HEK293T (cell line): ENCODE data around the gene PEX6.

ENCODE experiments used
- ARNT ChIP-seq: fragments of 450-650 bp; IDR thresholded peaks from 2 replicates; pipeline ENCODE4 v1.6.1; 2017; ENCODE audit warnings: mild to moderate bottlenecking
- BHLHE40 ChIP-seq: fragments of 450-650 bp; IDR thresholded peaks from 2 replicates; pipeline ENCODE4 v1.6.1; 2016; ENCODE audit warnings: mild to moderate bottlenecking, moderate library complexity, borderline replicate concordance
- CTBP1 ChIP-seq: fragments of 450-650 bp; IDR thresholded peaks from 2 replicates; pipeline ENCODE4 v1.6.1; 2016; ENCODE audit warnings: borderline replicate concordance
- ELF4 ChIP-seq: fragments of 450-650 bp; IDR thresholded peaks from 2 replicates; pipeline ENCODE4 v1.6.1; 2017; ENCODE audit warnings: antibody characterized with exemption
- FOXA1 ChIP-seq: fragments of 450-650 bp; IDR thresholded peaks from 2 replicates; pipeline ENCODE4 v1.6.1; 2016; ENCODE audit warnings: mild to moderate bottlenecking
- FOXK2 ChIP-seq: fragments of 450-650 bp; IDR thresholded peaks from 2 replicates; pipeline ENCODE4 v1.6.1; 2016; ENCODE audit warnings: mild to moderate bottlenecking
- FOXM1 ChIP-seq: fragments of 450-650 bp; IDR thresholded peaks from 2 replicates; pipeline ENCODE4 v1.6.1; 2017; ENCODE audit warnings: mild to moderate bottlenecking, borderline replicate concordance
- HDGF ChIP-seq: fragments of 450-650 bp; IDR thresholded peaks from 2 replicates; pipeline ENCODE4 v1.6.1; 2017; ENCODE audit warnings: antibody characterized with exemption, borderline replicate concordance
- LEF1 ChIP-seq: fragments of 450-650 bp; IDR thresholded peaks from 2 replicates; pipeline ENCODE4 v1.6.1; 2017; ENCODE audit warnings: mild to moderate bottlenecking, borderline replicate concordance
- NFRKB ChIP-seq: fragments of 450-650 bp; IDR thresholded peaks from 2 replicates; pipeline ENCODE4 v1.6.1; 2016; ENCODE audit warnings: mild to moderate bottlenecking, moderate library complexity
- PKNOX1 ChIP-seq: fragments of 450-650 bp; IDR thresholded peaks from 2 replicates; pipeline ENCODE4 v1.6.1; 2016
- SP1 ChIP-seq: fragments of 450-650 bp; IDR thresholded peaks from 2 replicates; pipeline ENCODE4 v1.6.1; 2017
- SUZ12 ChIP-seq: fragments of 450-650 bp; IDR thresholded peaks from 2 replicates; pipeline ENCODE4 v1.6.1; 2016; ENCODE audit warnings: mild to moderate bottlenecking
- ZNF384 ChIP-seq: fragments of 450-650 bp; IDR thresholded peaks from 2 replicates; pipeline ENCODE4 v1.6.1; 2016

- TF ChIP-seq BHLHE40 (no peak), LEF1 (peak; percentile 66; the same call in 1 of the 2 replicates), FOXM1 (no peak), FOXA1 (no peak), CTBP1 (no peak), SUZ12 (no peak), SP1 (no peak), HDGF (no peak), NFRKB (no peak), FOXK2 (no peak), ELF4 (peak; percentile 59), ZNF384 (no peak), PKNOX1 (no peak), ARNT (no peak)
These were observed at the start of gene PEX6 for GRCh38 chr6:42978839-42979522.
